ENCODE measurements around the gene PCF11.
"Not testable (repeated sequence)": the region's sequence is repeated elsewhere in the genome, so short reads cannot be mapped to it uniquely, and the experiment has no call there.

The PCF11 gene

DNA sequence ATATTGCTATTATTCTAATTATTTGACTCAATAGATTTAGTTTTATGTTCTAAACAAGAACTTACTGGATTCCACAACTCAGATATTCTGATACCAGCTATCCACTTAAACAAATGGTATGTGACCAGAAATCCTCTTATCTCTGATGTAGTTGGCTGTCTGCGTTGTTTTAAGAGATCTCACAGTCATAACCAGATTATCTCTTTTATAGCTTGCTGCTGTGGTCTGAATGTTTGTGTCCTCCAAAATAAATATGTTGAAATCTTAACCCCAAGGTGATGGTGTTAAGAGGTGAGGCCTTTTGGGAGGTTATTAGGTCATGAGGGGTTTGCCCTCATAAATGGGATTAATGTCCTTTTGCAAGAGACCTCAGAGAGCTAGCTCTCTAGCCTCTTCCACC, 49.3 kb downstream of the PCF11 start:
- Histone ChIP-seq H3K27me3 (replicated peaks; ENCODE audit: control insufficient read depth, insufficient read depth, low read length, poor library complexity, severe bottlenecking) (no peaks in the 10 kb centered on the region), H3K36me3 (ENCODE audit: control insufficient read depth, insufficient read depth, low read length) (no peaks in the 10 kb centered on the region), H3K27ac (ENCODE audit: insufficient read depth, low read length, poor library complexity, severe bottlenecking) (no peak overlapping the region), H3K9me3 (ENCODE audit: control insufficient read depth, low read length) (no peaks in the 10 kb centered on the region), H3K4me1 (ENCODE audit: control insufficient read depth, insufficient read depth, low read length, poor library complexity, severe bottlenecking) (no peaks in the 10 kb centered on the region), H3K4me3 (ENCODE audit: insufficient read depth, low read depth, low read length, poor library complexity, severe bottlenecking) (no peak overlapping the region)
- no peak for DNase-seq

DNA sequence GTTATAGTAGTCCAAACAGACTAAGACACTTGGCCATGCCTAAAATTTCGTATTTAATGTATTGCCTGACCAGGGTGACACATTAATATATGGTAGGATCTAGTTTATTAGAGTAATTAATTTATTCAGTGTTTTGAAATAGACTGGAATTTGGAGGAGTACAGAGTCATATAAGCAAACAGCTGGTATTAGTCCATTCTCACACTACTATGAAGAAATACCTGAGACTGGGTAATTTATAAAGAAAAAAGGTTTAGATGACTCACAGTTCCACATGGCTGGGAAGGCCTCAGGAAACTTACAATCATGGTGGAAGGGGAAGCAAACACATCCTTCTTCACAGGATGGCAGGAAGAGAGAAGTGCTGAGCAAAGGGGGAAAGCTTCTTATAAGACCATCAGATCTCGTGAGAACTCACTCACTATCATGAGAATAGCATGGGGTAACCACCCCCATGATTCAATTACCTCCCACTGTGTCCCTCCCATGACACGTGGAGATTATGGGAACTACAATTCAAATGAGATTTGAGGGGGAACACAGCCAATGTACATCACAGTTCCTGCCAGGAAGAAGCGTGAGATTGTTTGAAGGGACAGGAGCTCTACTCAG, 49.9 kb downstream of the PCF11 start:
- H3K27ac ChIP-seq (ENCODE audit: insufficient read depth, low read length, poor library complexity, severe bottlenecking); DNase-seq; H3K9me3 ChIP-seq (ENCODE audit: control insufficient read depth, low read length); H3K27me3 ChIP-seq (replicated peaks; ENCODE audit: control insufficient read depth, insufficient read depth, low read length, poor library complexity, severe bottlenecking); H3K4me3 ChIP-seq (ENCODE audit: insufficient read depth, low read depth, low read length, poor library complexity, severe bottlenecking); H3K36me3 ChIP-seq (ENCODE audit: control insufficient read depth, insufficient read depth, low read length); H3K4me1 ChIP-seq (ENCODE audit: control insufficient read depth, insufficient read depth, low read length, poor library complexity, severe bottlenecking): not testable (repeated sequence)

DNA sequence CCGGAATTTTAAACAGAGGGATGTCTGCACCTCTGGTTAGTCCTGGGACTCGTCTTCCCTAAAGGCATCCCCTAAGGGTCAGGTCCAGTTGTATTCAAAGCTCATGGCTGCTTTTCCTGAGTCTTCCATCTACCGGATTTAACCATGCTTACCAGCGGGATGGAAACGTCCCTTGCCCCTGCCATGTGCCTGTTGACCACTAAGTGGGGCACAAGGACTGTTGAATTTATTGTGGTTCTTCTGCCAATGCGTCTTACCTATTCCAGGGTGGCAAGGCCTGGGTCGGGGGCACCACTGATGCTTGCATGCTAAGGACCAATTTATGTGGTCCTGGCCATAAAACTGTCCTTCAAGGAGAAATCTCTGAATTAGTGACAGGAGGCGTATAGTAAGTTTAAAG, 62.2 kb downstream of the PCF11 start:
- H3K27me3 ChIP-seq (replicated peaks; ENCODE audit: control insufficient read depth, insufficient read depth, low read length, poor library complexity, severe bottlenecking) = no peaks in the 10 kb centered on the region
- no peak overlapping the region for H3K27ac ChIP-seq (ENCODE audit: insufficient read depth, low read length, poor library complexity, severe bottlenecking)
- H3K4me1 ChIP-seq (ENCODE audit: control insufficient read depth, insufficient read depth, low read length, poor library complexity, severe bottlenecking) = no peaks in the 10 kb centered on the region
- H3K4me3 ChIP-seq (ENCODE audit: insufficient read depth, low read depth, low read length, poor library complexity, severe bottlenecking) = no peak overlapping the region
- no peaks in the 10 kb centered on the region for H3K9me3 ChIP-seq (ENCODE audit: control insufficient read depth, low read length)
- no peak for DNase-seq
- H3K36me3 ChIP-seq (ENCODE audit: control insufficient read depth, insufficient read depth, low read length) = no peaks in the 10 kb centered on the region

DNA sequence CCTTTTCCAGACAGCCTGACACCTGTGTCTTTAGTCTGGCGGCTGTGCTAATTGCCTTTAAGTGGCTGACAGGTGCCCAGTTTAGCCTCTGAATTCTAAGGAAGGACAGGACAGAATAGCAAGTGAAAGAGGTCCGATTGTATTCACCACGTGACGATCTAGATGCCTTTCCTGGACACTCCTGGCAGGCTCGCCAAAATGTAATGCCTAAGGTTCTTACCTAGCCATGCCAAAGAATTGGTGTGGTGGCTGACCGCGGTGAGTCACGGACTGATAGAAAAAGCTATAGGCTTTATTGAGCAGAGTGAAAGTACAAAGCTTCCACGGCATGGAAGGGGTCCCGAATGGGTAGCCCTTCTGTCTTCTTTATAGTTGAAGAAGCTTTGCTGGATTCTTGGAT, 63.3 kb downstream of the PCF11 start:
- Histone ChIP-seq H3K27me3 (replicated peaks; ENCODE audit: control insufficient read depth, insufficient read depth, low read length, poor library complexity, severe bottlenecking) (no peaks in the 10 kb centered on the region), H3K9me3 (ENCODE audit: control insufficient read depth, low read length) (no peaks in the 10 kb centered on the region), H3K4me1 (ENCODE audit: control insufficient read depth, insufficient read depth, low read length, poor library complexity, severe bottlenecking) (no peaks in the 10 kb centered on the region), H3K27ac (ENCODE audit: insufficient read depth, low read length, poor library complexity, severe bottlenecking) (no peak overlapping the region), H3K4me3 (ENCODE audit: insufficient read depth, low read depth, low read length, poor library complexity, severe bottlenecking) (no peak overlapping the region), H3K36me3 (ENCODE audit: control insufficient read depth, insufficient read depth, low read length) (no peaks in the 10 kb centered on the region)
- no peak for DNase-seq

DNA sequence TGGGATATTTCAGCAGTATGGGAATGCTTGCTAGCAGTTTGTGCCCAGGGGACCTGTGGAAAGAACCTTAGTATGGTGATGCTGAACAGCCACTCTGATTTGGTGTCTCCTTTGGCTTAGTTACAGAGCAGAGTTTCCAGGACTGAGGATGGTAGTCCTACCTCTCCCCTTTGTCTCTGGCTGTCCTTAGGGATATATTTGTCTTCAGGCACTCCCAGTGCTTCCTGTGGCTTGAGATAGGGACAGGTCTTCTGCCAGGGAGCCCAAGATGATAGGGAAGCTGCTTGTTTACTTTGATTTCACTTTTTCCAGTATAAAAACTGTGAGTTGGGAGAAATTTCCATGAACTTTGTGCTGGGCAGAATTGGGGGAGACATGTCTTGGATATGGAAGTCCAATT, 64.8 kb downstream of the PCF11 start:
- H3K4me1 ChIP-seq (ENCODE audit: control insufficient read depth, insufficient read depth, low read length, poor library complexity, severe bottlenecking) = no peaks in the 10 kb centered on the region
- no peaks in the 10 kb centered on the region for H3K9me3 ChIP-seq (ENCODE audit: control insufficient read depth, low read length)
- H3K4me3 ChIP-seq (ENCODE audit: insufficient read depth, low read depth, low read length, poor library complexity, severe bottlenecking) = no peak overlapping the region
- no peaks in the 10 kb centered on the region for H3K36me3 ChIP-seq (ENCODE audit: control insufficient read depth, insufficient read depth, low read length)
- no peak for DNase-seq
- no peaks in the 10 kb centered on the region for H3K27me3 ChIP-seq (replicated peaks; ENCODE audit: control insufficient read depth, insufficient read depth, low read length, poor library complexity, severe bottlenecking)
- no peak overlapping the region for H3K27ac ChIP-seq (ENCODE audit: insufficient read depth, low read length, poor library complexity, severe bottlenecking)

DNA sequence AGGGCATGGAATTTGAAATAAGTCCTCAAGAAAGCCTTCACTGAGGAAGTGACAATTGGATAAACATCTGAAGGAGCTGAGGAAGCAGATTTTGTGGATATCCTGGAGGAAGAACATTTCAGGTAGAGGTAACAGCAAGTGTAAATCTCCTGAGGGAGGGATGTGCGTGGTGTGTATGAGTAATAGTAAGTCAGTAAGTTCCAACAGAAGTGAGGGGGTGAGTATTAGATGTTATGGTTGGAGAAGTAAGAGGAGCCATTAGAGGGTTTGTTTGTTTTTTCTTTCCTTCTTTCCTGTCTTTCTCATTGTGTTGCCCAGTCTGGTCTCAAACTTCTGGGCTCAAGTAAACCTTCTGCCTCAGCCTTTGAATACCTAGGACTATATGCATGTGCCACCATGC, 65.6 kb downstream of the PCF11 start:
- H3K36me3 ChIP-seq (ENCODE audit: control insufficient read depth, insufficient read depth, low read length) = no peaks in the 10 kb centered on the region
- H3K27me3 ChIP-seq (replicated peaks; ENCODE audit: control insufficient read depth, insufficient read depth, low read length, poor library complexity, severe bottlenecking) = no peaks in the 10 kb centered on the region
- no peak for DNase-seq
- H3K9me3 ChIP-seq (ENCODE audit: control insufficient read depth, low read length) = no peaks in the 10 kb centered on the region
- no peak overlapping the region for H3K27ac ChIP-seq (ENCODE audit: insufficient read depth, low read length, poor library complexity, severe bottlenecking)
- H3K4me3 ChIP-seq (ENCODE audit: insufficient read depth, low read depth, low read length, poor library complexity, severe bottlenecking) = no peak overlapping the region
- no peaks in the 10 kb centered on the region for H3K4me1 ChIP-seq (ENCODE audit: control insufficient read depth, insufficient read depth, low read length, poor library complexity, severe bottlenecking)

DNA sequence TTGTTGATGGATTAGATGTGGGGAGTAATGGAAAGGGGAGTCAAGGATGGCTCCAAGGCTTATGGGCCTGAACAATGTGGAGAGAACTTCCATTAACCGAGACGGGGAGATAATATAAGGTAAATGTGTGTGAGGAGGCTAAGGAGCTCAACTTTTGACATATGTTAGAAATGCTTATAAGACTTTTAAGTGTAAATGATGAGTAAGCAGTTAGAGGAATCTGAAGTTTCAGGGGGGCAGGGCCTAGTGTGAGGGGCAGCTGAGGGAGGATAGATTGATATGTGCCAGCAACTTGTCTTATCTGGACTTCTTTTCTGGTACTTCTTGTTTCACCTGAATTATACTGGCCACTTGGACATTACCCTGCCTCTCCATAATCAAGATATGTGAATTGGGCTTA, 66.5 kb downstream of the PCF11 start:
- H3K27ac ChIP-seq (ENCODE audit: insufficient read depth, low read length, poor library complexity, severe bottlenecking) = no peak overlapping the region
- no peak for DNase-seq
- H3K27me3 ChIP-seq (replicated peaks; ENCODE audit: control insufficient read depth, insufficient read depth, low read length, poor library complexity, severe bottlenecking) = no peaks in the 10 kb centered on the region
- H3K4me3 ChIP-seq (ENCODE audit: insufficient read depth, low read depth, low read length, poor library complexity, severe bottlenecking) = no peak overlapping the region
- no peaks in the 10 kb centered on the region for H3K4me1 ChIP-seq (ENCODE audit: control insufficient read depth, insufficient read depth, low read length, poor library complexity, severe bottlenecking)
- no peaks in the 10 kb centered on the region for H3K36me3 ChIP-seq (ENCODE audit: control insufficient read depth, insufficient read depth, low read length)
- no peaks in the 10 kb centered on the region for H3K9me3 ChIP-seq (ENCODE audit: control insufficient read depth, low read length)

DNA sequence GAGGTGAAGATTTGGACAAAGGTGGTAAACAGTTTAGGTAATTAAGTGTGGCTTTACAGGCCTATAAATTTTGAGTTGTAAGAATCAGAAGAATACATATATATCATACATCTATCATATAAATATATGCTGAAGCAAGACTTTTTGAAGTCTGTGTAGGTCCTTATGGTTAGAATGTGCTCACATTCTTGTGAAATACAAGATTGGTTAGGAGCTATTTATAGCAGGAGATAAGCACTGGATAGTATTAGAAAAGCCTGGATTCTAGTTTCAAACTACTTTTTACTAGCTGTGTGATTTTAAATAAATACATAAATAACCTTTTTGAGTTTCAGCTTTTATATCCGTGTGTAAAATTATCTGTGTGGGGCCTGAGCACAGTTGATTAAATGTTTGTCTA, 78.9 kb downstream of the PCF11 start:
- no peaks in the 10 kb centered on the region for H3K27me3 ChIP-seq (replicated peaks; ENCODE audit: control insufficient read depth, insufficient read depth, low read length, poor library complexity, severe bottlenecking)
- H3K4me1 ChIP-seq (ENCODE audit: control insufficient read depth, insufficient read depth, low read length, poor library complexity, severe bottlenecking) = no peaks in the 10 kb centered on the region
- no peak for DNase-seq
- H3K4me3 ChIP-seq (ENCODE audit: insufficient read depth, low read depth, low read length, poor library complexity, severe bottlenecking) = no peak overlapping the region
- no peak overlapping the region for H3K27ac ChIP-seq (ENCODE audit: insufficient read depth, low read length, poor library complexity, severe bottlenecking)
- no peaks in the 10 kb centered on the region for H3K36me3 ChIP-seq (ENCODE audit: control insufficient read depth, insufficient read depth, low read length)
- no peaks in the 10 kb centered on the region for H3K9me3 ChIP-seq (ENCODE audit: control insufficient read depth, low read length)

All from effector memory CD4-positive, alpha-beta T cell (primary cell).